Stimulated activated CD4-positive, alpha-beta T cell treated with anti-CD3 and anti-CD28 coated beads, Interleukin-4, amount 100 ng/mL, for 4 hours (primary cell): ENCODE measurements around the gene RETSAT.

Experiments
- DNase-seq, 2 experiments: peaks; one replicate each; pipeline ENCODE4 v3.0.0-alpha.2; 2020

The RETSAT gene

DNA sequence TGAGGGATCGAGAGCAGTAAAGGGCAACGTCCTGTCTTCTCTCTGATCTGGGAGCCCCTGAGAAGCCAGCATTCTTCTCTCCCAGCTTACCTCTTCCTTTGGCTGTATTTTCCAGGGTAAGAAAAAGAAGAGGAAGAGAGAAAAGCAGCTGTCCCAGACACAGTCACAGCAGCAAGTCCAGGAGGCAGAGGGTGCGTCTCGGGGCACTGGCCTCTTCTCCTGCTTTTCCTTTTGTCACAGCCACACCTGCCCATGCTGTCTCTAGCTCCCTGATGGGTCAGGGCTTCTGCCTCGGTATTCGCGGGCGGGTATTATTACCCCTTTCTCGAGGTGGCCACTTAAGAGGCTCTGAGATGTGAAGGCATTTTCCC is 46.8 kb downstream of the RETSAT start:
- DNase-seq: no peak

DNA sequence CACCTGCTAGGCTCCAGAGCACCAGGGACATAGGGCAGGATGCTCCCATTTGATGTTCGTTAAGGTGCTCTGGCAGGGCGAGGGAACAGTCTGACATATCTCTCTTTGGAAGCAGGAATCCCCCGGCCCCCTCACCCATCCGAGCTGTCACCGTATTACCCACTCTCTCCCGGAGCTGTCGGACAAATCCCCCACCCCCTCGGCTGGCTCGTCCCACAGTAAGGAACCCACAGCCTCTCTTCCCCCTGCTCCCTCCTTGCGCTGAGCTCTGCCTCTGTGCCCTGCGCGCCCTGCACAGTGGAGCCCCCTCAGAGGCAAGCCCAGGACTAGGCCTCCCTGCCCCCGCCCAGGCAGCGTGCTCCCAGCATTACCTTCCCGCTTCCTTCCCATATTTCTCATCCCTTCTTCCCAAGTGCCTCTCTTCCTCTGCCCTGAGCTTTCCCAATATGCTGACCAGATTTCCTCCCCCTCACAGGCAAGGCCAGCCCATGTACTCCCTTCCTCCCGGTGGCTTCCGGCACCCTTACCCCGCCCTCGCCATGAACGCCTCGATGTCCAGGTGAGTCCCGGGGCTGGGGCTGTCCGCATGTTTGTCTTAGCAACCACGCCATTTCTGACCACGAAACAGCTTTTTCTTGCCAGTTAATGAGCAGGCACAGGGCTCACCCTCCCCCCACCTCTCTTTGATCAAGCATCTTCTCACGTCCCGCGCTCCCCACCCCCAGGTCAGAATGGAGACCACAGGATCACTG is 50.4 kb downstream of the RETSAT start:
- no peak for DNase-seq

- no peak for DNase-seq
Observed at GRCh38 chr2:85302121-85302520, 52.2 kb downstream of the RETSAT start.
